Suppressor macrophage (primary cell): ENCODE results near the gene HAGHL.

Experiments
- DNase-seq, 4 experiments: peaks; one replicate each; pipeline ENCODE4 v3.0.0-alpha.2; 2020 to 2022

The HAGHL gene

DNA sequence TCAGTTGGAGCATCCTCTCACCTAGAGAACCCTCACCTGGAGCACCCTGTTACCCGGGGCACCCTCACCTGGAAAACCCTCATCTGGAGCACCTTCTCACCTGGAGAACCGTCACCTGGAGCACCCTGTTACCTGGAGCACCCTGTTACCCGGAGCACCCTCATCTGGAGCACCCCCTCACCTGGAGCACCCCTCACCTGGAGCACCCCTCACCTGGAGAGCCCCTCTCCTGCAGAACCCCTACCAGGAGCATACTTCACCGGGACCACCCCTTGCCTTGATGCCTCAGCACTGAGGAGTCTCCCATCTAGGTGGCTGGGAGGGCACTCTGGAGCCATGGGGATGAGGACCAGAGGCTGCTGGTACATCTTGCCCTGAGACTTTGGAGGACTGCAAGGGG lies 17.9 kb upstream of the HAGHL start:
- no peak for DNase-seq

GRCh38 chr16:709566-710499 lies 17.1 kb upstream of the HAGHL start:
- peak in 1 of 4 experiments; percentile 16 for DNase-seq

DNA sequence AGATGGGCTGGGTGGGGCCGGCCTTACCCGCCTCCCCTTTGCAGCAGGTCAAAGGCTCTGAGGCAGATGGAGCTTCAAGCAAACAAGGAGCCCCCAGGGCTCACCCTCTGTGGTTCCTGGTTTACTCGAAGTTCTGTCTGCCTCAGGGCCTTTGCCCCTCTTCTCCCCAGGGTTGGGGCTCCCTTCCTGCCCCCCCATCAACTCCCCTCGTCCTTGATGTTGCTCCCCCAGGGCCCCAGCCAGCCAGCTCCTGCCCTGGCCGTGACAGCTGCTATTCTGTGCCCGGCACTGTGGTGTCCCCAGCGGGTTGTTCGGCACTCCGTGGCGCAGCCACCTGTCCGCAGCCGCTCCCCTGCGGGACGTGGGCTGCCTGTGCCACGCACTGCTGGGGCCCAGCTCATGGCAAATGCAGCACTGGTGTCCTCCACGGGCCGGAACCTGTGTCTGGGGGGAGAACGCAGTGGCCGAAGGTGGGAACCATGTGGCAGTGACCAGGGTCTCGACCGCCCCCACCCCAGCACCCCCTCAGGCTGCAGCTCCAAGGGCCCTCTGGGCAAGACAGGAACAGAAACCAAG lies 16.3 kb upstream of the HAGHL start:
- no peak for DNase-seq

DNA sequence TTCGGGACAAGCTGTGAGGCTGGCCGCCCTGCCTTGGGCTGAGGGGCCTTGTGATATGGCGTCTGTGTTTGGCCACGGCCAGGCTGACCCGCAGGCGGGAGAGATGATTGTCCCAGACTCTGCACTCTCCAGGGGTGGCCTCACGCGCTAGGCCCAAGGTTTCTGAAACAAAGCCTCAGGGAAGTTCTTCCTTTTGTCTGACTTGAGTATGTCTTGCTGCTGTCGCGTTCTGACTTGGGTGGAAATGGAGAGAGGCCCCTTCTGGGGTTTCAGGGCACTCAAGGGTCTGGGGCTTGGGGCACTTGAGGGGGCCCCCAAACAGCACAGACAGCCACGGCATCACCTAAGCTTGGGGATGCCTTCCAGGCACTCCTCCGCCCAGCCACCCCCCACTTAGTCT lies 15.8 kb upstream of the HAGHL start:
- no peak for DNase-seq

DNA sequence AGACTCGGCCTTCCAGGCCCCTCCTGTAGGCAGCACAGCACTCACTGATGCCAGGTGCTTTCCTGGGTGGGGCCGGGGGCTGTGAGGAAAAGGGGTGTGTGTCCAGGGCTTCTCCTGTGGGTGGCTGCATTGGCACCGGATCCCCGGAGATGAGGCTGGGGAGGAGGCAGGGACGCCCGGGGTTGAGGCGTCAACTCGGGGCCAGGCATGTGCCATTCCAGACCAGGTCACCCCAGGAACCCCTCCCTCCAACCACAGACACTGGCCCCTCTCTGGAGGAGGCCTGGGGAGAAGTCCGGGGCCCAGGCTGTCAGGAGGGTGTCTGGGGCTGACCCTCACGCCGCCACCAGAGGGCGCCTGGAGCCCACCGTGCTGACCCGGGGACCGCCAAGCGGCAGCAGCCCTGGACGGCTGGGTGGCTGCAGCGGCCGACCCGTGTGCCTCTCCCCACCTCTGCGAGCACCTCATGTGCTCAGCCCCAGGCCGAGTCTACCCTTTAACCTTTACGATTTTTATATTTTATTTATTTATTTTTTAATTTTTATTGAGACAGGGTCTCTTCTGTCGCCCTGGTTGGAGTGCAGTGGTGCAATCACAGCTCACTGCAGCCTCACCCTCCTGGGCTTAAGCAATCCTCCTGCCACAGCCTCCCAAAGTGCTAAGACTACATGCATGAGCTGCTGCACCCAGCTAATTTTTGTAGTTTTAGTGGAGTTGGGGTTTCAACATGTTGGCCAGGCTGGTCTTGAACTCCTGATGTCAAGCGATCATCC lies 15.2 kb upstream of the HAGHL start:
- DNase-seq = peak; percentile 80 to 93 (median 89)

- DNase-seq = peak; percentile 61 to 82 (median 72)
Measured at GRCh38 chr16:712740-713250, 14.1 kb upstream of the HAGHL start.

- no peak for DNase-seq
Measured at GRCh38 chr16:714079-714478, 12.8 kb upstream of the HAGHL start.

- DNase-seq = peak; percentile 88 to 97 (median 93)
Measured at GRCh38 chr16:714558-715476, 12.1 kb upstream of the HAGHL start, which contains the start of gene METRN. TSS of gene METRN (plus strand) at chr16:715118. CDS start at chr16:715290, 172 bp downstream.

DNA sequence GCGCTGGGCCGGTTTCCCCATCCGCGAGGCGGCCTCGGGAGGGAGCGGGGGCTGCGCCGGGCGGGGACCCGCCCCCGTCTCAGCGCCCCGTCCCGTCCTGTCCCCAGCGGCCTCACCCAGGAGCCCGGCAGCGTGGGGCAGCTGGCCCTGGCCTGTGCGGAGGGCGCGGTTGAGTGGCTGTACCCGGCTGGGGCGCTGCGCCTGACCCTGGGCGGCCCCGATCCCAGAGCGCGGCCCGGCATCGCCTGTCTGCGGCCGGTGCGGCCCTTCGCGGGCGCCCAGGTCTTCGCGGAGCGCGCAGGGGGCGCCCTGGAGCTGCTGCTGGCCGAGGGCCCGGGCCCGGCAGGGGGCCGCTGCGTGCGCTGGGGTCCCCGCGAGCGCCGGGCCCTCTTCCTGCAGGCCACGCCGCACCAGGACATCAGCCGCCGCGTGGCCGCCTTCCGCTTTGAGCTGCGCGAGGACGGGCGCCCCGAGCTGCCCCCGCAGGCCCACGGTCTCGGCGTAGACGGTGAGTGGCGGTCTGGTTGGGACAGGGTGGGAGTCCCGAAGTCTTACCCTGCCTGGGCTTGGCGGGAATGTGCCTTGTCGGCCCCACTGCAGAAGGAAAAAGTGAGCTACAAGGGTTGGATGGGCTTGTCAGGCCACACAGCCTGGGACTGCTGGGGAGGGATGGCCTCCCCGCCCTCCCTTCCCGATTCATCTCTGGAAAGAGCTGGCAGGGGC lies 11.3 kb upstream of the HAGHL start:
- DNase-seq = peak in 3 of 4 experiments; percentile 11 to 57 (median 36)

DNA sequence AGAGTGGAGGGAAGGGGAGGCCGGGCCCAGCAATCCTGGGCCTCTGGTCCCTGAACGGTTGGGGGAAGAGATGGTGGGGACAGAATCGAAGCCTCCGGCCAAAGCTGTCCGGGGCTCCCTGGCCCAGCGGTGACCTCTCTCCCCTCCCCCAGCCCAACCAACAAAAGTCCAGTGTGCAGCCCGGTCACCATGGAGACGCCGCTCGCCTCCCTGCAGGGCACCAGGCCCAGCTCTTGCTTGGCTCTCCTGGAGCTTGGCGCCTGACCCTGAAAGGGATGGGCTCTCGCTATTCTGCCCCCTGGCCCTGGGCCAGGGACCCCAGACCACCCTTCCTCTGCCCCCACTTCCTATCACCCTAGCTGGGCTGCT lies 10.7 kb upstream of the HAGHL start:
- no peak for DNase-seq

DNA sequence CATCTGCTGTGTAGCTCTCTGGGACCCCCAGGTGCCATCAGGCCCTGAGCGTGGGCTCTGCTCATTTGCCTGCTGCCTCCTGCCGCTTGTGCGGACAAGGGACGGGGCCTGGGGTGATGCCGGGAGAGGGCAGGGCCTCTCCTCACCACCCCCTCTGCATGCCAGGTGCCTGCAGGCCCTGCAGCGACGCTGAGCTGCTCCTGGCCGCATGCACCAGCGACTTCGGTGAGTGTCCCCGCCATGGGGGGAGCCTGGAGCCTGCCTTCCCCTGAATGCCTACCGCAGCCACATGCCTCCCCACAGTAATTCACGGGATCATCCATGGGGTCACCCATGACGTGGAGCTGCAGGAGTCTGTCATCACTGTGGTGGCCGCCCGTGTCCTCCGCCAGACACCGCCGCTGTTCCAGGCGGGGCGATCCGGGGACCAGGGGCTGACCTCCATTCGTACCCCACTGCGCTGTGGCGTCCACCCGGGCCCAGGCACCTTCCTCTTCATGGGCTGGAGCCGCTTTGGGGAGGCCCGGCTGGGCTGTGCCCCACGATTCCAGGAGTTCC lies 10.1 kb upstream of the HAGHL start:
- no peak for DNase-seq

GRCh38 chr16:717450-718245 lies 9.3 kb upstream of the HAGHL start:
- no peak for DNase-seq

DNA sequence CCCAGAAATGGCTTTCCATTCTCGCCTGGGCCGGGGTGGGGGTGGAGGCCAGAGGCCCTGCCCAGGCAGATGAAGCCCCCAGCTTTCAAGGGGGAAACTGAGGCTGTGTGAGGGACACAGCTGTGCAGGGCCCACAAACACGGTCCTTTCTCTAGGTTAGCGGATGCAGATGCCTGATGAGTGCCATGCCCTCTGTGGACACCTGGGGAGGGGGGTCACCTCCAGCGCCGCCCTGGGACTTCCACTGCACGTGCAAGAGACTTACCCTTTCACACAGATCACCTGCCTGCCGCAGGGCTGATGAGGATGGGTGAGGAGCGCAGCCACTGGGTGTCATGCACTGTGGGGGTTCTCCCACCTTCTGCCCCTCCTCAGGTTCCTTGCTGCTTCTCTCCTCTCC lies 8.5 kb upstream of the HAGHL start:
- DNase-seq = no peak

DNA sequence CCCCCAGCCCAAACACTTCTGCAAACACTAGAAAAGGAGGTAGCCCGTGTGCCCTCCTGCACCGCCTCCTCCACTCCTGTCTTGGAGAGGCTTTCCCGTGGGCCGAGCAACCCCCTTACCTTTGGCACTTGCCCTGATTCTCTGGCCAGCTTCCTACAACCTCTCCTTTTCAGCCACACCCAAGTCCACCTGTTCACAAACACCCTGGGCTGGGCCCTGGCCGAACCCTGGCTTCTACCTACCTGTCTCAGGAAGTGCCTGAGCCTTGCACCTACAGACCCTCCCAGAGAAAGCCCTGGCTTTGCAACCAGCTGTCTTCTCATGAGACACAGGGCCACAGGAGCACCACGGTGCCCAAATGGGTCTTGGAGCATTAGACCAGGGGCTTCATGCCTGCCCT lies 8.0 kb upstream of the HAGHL start:
- DNase-seq = no peak

- DNase-seq = no peak
Measured at GRCh38 chr16:719815-720446, 7.0 kb upstream of the HAGHL start.

DNA sequence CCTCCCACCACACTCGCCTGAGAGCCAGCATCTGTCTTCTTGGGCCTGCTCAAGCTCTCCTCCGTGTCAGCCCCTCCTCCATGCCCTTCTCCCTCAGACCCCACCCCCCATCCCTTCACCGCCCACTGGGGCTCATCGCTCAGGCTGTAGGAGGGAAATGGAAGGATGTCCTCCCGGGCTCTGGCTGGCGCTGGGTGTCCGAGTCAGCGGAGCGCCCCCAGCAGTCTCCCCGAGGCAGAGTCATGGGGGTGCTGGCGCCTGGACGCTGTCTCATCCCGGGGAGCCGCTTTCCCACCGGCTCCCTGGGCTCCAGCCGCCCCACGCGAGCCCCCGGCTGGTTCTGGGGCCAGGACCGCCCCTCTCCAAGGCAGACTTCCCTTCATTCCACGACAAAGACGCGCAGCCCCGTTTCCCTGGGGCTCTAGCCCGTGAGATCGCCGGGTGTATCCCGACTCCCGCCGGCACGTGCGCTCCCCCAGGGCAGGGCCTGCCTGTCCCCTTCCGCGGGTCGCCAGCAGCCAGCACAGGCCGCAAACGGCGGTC lies 6.4 kb upstream of the HAGHL start:
- peak; percentile 46 to 75 (median 60) for DNase-seq

DNA sequence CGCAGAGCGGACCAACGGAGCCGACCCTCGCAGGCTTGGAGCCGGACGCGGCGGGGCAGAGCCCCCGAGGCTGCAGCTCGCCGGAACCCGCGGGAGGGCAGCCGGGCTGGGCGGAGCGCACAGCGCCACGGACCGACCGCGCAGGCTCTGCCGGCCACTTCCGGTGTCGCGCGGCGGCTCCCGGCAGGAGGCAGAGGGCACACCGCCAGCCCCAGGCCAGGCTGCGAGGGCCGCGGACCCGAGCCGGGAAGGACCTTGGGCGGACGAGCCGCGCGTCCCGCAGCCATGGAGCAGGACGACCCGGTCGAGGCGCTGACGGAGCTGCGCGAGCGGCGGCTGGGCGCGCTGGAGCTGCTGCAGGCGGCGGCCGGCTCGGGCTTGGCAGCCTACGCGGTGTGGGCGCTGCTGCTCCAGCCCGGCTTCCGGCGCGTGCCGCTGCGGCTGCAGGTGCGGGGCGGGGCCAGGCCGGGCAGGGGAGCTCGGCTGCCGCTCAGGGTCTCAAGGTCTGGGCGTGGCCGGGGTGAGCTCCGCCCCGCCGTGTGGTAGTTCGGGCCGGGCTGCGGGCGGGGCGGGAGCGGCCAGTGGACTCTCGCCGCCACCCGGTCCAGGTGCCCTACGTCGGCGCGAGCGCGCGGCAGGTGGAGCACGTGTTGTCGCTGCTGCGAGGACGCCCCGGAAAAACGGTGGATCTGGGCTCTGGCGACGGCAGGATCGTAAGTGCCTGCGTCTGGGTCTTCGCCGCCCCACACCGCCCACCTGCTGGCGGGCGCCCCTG lies 5.7 kb upstream of the HAGHL start, which contains the start of gene ANTKMT:
ANTKMT (plus strand) TSS at position 157 of the 775 bp plus-strand sequence; CDS start at position 286, 129 bp downstream.
- DNase-seq = peak; percentile 75 to 92 (median 84)
